NCI-H524 (cell line): Measurements from ENCODE around the gene PLOD3.
A peak's percentile ranks its signal among the peaks of the same experiment; 100 is the strongest.

Source experiments
- DNase-seq, 2 experiments: peaks; one replicate each; lab custom pipeline; 2025; lab: John Stamatoyannopoulos, UW

Gene PLOD3

GRCh38 chr7:101164071-101164840 is 53.1 kb downstream of the PLOD3 start:
- DNase-seq = peak in 1 of 2 experiments; percentile 29

- peak; percentile 39 to 53 for DNase-seq
These were observed 53.9 kb downstream of the PLOD3 start for GRCh38 chr7:101163279-101164070.

- peak; percentile 16 to 54 for DNase-seq
These were observed 54.7 kb downstream of the PLOD3 start for GRCh38 chr7:101162551-101163278.

- DNase-seq = no peak
These were observed 55.5 kb downstream of the PLOD3 start for GRCh38 chr7:101161692-101162471.

- DNase-seq = no peak
These were observed 56.5 kb downstream of the PLOD3 start for GRCh38 chr7:101160910-101161309.

GRCh38 chr7:101159696-101160674 is 57.4 kb downstream of the PLOD3 start:
- no peak for DNase-seq

GRCh38 chr7:101156866-101157589 is 60.4 kb downstream of the PLOD3 start:
- no peak for DNase-seq

- no peak for DNase-seq
These were observed 61.1 kb downstream of the PLOD3 start for GRCh38 chr7:101156277-101156676.
